Activated CD8-positive, alpha-beta memory T cell treated with anti-CD3 and anti-CD28 coated beads for 36 hours (primary cell): ENCODE measurements around the gene TOGARAM1. TPM values are rescaled to one million over a fixed set of nuclear protein-coding genes. Genes with fewer than 3 reads are reported as not detected.

Source experiments
- CTCF ChIA-PET: fragments of 350-600 bp; sonication (Branson Sonifier 250); formaldehyde crosslinking; loops from one replicate; lab custom pipeline; 2021; ENCODE audit warnings: antibody characterized with exemption; lab: Charles Lee
- POLR2A ChIA-PET: fragments of 350-600 bp; sonication (Branson Sonifier 250); formaldehyde crosslinking; loops from one replicate; lab custom pipeline; 2021; ENCODE audit warnings: antibody characterized with exemption; lab: Charles Lee
- total RNA-seq, 2 experiments: library from RNA; stranded (reverse); gene quantifications; one replicate each; pipeline ENCODE4 v1.2.3, GENCODE V29; 2021

Gene TOGARAM1
- total RNA-seq, 2 experiments from 2014 or later: 5.5 to 6.3 TPM

GRCh38 chr14:45123271-45123670 lies 161.3 kb downstream of the TOGARAM1 start:
- POLR2A ChIA-PET: no interaction called here
- CTCF ChIA-PET: no interaction called here

Other genes starting within 250 kb of the TOGARAM1 start
- 10 to 100 TPM in 1 of 2 experiments, 1 to 10 TPM in 1; 8.8 to 10.6 TPM for gene KLHL28, start 243 bp upstream of the TOGARAM1 start, total RNA-seq
- gene PRPF39, start 121.9 kb downstream of the TOGARAM1 start, total RNA-seq: 10 to 100 TPM; 46.2 to 46.8 TPM
- 10 to 100 TPM; 69.7 to 71.7 TPM for gene FKBP3, start 172.3 kb downstream of the TOGARAM1 start, total RNA-seq
- 10 to 100 TPM; 15.8 to 19.8 TPM for gene FANCM, start 173.7 kb downstream of the TOGARAM1 start, total RNA-seq